ENCODE data around the gene PKIG. TPM values are rescaled to one million over a fixed set of nuclear protein-coding genes. Genes with fewer than 3 reads are reported as not detected.
"Not testable (repeated sequence)": the region's sequence is repeated elsewhere in the genome, so short reads cannot be mapped to it uniquely, and the experiment has no call there.

The PKIG gene
- total RNA-seq, 1 donor = 45.2 TPM

DNA sequence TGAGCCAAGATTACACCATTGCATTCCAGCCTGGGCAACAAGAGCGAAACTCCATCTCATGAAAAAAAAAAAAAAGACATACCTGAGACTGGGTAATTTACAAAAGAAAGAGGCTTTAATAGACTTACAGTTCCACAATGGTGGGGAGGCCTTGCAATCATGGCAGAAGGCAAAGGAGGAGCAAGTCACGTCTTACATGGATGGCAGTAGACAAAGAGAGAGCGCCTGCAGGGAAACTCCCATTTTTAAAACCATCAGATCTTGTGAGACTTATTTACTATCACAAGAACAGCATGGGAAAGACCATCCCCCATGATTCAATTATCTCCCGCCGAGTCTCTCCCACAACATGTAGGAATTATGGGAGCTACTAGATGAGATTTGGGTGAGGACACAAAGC is 71.8 kb downstream of the PKIG start:
- not testable (repeated sequence) for DNase-seq (ENCODE audit: low read depth in 2 of 3, low spot score in 2 of 3)

DNA sequence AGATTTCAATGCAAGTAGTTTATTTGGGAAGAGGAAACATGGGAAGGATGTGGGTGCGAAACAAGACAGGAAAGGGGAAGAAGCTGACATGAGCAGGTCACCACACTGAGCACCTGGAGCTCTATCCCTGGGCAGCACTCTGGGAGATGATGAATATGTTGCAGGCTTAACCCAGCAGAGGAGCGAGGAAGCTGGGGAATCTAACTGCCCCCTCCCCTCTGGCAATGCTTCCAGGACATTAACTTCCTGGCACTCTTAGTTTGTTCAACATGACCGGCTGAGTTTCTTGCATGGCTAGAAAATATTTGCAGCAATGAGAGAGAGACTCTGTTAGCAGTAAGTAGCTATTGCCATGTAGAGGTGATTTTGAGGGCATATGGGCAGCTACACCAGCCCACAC is 74.1 kb downstream of the PKIG start:
- DNase-seq (ENCODE audit: low read depth in 2 of 3, low spot score in 2 of 3) = no peak

DNA sequence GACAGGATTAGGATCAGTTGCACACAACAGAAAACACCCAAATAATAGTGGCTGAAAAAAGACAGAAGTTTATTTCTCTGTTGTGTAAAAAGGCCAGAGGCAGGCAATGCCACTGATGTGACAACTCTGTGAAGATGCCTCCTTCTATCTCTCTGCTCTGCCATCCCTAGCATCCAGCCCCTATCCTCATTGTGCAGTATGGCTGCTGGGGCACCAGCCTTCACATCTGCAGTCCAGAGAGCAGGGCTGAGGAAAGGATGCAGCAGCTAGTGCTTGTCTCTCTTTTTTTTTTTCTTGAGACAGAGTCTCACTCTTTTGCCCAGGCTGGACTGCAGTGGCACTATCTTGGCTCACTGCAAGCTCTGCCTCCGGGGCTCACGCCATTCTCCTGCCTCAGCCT is 75.5 kb downstream of the PKIG start:
- DNase-seq (ENCODE audit: low read depth in 2 of 3, low spot score in 2 of 3) = no peak

DNA sequence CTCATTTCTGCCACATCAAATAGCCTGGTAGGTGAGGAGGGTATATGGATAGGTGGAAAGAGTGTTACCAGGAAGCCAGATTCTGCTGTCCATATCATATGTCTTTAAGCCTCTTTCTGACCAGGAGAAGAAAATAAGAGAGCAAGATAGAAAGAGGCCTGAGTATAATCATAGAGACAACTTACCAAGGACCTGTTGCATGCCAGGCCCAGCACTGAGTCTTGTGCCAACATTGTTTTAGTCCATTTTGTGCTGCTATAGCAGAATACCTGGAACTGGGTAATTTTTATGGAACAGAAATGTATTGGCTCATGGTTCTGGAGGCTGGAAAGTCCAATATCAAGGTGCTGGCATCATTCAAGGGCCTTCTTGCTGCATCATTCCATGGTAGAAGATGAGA is 76.4 kb downstream of the PKIG start:
- no peak for DNase-seq (ENCODE audit: low read depth in 2 of 3, low spot score in 2 of 3)

DNA sequence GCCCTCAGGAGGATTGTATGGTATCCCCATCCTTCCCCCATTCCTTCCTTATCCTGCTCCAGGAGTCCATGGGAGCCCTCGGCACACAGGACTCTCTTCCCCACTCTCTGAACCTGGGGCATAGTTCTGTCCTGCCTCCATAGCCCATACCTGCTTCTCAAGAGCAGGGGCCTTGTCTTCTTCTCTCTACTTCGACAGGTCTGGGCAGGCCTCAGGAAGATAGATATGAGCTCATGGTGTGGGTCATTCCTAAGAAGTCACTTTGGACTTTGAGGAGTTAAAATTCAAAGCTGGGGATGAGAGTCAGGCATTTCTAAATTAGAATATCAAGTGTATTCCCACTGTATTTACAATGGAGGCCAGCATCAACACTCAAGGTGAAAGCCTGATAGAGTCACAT is 77.6 kb downstream of the PKIG start:
- no peak for DNase-seq (ENCODE audit: low read depth in 2 of 3, low spot score in 2 of 3)

DNA sequence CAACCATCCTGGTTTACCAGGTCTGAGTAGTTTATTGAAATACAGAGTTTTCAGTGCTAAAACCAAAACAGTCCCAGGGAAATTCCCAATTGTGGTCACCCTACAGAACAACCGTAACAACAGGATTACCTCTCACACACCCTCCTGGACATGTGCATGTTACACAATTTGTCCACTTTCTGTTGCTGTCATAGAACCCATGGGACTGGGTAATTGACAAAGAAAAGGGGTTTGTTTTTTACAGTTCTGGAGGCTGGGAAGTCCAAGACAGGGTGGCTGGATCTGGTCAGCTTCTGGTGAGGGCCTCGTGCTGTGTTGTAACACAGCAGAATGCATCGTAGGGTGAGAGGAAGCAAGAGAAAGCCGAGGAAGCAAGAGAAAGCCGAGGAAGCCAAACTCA is 78.2 kb downstream of the PKIG start:
- no peak for DNase-seq (ENCODE audit: low read depth in 2 of 3, low spot score in 2 of 3)

DNA sequence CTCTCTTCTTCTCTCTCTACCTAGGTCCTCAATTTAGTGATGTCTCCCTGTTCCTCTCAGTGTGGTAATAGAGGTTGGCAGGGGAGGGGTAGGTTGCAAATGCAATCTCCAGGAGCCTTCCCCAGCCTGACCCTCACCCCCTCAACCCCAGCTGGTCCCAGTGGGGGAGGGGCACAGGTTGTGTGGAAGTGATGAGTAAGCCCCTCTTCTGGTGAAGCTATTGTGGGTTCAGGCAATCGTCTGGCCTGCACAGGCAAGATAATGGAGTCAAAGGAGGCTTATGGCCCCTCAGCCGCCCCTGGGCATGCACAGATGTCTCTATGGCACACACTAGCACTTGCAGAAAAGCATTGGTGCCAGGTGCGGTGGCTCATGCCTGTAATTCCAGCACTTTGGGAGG is 79.9 kb downstream of the PKIG start:
- DNase-seq (ENCODE audit: low read depth in 2 of 3, low spot score in 2 of 3) = peak in 2 of 3 donors; percentile 69 to 76

DNA sequence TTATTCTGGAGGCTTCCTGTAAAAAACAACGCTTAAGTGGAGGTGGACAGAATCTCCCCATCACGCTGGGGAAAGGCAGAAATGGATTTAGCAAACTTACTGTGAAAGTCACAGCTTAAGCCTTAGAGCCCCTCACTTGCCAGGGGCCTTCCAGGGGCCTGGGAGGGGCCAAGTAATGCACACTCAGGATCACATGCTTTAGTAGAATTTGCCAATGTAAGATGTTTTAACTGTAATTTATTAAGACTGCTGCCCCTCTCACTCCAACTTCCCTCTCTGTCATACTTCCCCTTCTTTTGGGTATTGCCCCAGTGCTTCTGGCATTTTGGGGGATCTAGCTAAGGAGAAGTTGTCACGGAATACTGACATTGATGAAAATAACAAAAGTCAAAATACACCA is 81.8 kb downstream of the PKIG start:
- DNase-seq (ENCODE audit: low read depth in 2 of 3, low spot score in 2 of 3) = peak in 2 of 3 donors; percentile 79 to 80

DNA sequence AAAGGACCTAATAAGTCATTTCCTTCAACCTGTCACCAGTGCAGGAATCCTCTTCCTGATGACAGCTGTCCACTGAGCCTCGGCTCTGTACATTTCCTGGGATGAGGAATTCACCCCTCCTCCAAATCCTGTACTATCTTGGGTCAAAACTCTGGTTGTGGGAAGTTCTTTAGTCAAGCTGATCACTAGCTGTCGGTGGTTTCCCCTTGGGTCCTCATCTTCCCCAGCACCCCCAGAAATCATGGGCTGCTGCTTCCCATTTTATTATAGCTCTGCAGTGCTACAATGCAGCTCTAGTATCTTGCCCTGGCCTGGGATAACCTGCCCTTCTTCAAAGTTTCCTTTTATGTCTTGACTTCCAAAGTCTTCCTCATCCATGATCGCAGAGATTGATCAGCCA is 83.7 kb downstream of the PKIG start:
- DNase-seq (ENCODE audit: low read depth in 2 of 3, low spot score in 2 of 3) = no peak

Other genes starting within 250 kb of the PKIG start
- gene R3HDML, start 245.5 kb upstream of the PKIG start, total RNA-seq = not detected
- under 0.01 TPM for gene HNF4A, start 226.9 kb upstream of the PKIG start, total RNA-seq
- 2.4 TPM for gene TTPAL, start 106.7 kb upstream of the PKIG start, total RNA-seq
- 95.3 TPM for gene SERINC3, start 60.5 kb upstream of the PKIG start, total RNA-seq
- gene ADA, start 69.1 kb downstream of the PKIG start, total RNA-seq = 96.7 TPM
- under 0.01 TPM for gene CCN5, start 132.8 kb downstream of the PKIG start, total RNA-seq
- 0.27 TPM for gene KCNK15, start 163.3 kb downstream of the PKIG start, total RNA-seq
- not detected for gene RIMS4, start 228.0 kb downstream of the PKIG start, total RNA-seq